Measurements from ENCODE around the gene POPDC2. TPM values are rescaled to one million over a fixed set of nuclear protein-coding genes. Genes with fewer than 3 reads are reported as not detected.

The POPDC2 gene
- polyA plus RNA-seq, 1 of the 3 experiments (the other 2 are of a cell fraction), result 19.9 TPM

DNA sequence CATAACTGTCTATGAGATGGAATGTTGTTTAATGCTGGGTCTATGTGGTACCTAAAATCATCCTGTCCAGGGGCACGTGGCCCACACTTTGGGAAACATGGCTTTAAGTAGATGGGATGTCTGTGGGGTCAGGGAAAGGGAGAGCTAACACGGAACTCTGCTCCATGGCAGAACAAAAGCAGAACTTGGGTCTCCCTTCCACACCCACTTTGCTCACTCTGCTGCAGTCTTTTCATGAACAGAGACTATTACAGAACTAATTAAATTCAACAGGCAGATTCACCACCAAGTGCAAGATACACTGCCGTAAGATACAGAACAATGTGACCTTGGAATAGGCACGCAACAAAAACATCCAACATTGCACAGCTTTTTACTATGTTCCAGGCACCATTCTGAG, 28.2 kb downstream of the POPDC2 start:
- no peaks in the 10 kb centered on the region for H4K20me1 ChIP-seq (ENCODE audit: insufficient read depth)
- no peak overlapping the region for H3K4me3 ChIP-seq (ENCODE audit: low read depth in 2 of 2, low read length in 1 of 2)
- no peaks in the 10 kb centered on the region for H3K79me2 ChIP-seq (ENCODE audit: insufficient read depth)
- no peak overlapping the region for H3K9ac ChIP-seq
- H3K9me2 ChIP-seq, result no peaks in the 10 kb centered on the region
- H3K36me3 ChIP-seq (replicated peaks in 1 of 2; ENCODE audit: control insufficient read depth in 1 of 2, insufficient read depth in 2 of 2, low read length in 1 of 2), result no peaks in the 10 kb centered on the region
- no peak overlapping the region for H2AFZ ChIP-seq (ENCODE audit: low read depth)
- ChIA-PET CTCF (no interaction called here), POLR2A (no interaction called here)
- no peak for DNase-seq
- no peaks in the 10 kb centered on the region for H3K27me3 ChIP-seq (ENCODE audit: insufficient read depth)
- TF ChIP-seq, protein P1, sequence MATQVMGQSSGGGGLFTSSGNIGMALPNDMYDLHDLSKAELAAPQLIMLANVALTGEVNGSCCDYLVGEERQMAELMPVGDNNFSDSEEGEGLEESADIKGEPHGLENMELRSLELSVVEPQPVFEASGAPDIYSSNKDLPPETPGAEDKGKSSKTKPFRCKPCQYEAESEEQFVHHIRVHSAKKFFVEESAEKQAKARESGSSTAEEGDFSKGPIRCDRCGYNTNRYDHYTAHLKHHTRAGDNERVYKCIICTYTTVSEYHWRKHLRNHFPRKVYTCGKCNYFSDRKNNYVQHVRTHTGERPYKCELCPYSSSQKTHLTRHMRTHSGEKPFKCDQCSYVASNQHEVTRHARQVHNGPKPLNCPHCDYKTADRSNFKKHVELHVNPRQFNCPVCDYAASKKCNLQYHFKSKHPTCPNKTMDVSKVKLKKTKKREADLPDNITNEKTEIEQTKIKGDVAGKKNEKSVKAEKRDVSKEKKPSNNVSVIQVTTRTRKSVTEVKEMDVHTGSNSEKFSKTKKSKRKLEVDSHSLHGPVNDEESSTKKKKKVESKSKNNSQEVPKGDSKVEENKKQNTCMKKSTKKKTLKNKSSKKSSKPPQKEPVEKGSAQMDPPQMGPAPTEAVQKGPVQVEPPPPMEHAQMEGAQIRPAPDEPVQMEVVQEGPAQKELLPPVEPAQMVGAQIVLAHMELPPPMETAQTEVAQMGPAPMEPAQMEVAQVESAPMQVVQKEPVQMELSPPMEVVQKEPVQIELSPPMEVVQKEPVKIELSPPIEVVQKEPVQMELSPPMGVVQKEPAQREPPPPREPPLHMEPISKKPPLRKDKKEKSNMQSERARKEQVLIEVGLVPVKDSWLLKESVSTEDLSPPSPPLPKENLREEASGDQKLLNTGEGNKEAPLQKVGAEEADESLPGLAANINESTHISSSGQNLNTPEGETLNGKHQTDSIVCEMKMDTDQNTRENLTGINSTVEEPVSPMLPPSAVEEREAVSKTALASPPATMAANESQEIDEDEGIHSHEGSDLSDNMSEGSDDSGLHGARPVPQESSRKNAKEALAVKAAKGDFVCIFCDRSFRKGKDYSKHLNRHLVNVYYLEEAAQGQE (IDR thresholded peaks at IDR 0.05; ENCODE audit: low read depth, low read length), result no peak
- peaks cover 6 to 27% of the 10 kb centered on the region in 2 experiments for H3K4me1 ChIP-seq (ENCODE audit: control insufficient read depth in 1 of 2, insufficient read depth in 2 of 2, low read depth in 1 of 2, low read length in 1 of 2)
- WGBS (ENCODE audit: low lambda C conversion rate), result 76% methylated on average over 4 of the region's 4 CpGs
- no peaks in the 10 kb centered on the region for H3K9me3 ChIP-seq
- peak overlapping the region in 1 of 2 experiments; percentile 51; a peak in 2 of 4 replicates for H3K27ac ChIP-seq (ENCODE audit: low read depth in 2 of 2, low read length in 1 of 2)
- no peak overlapping the region for H3K4me2 ChIP-seq
- H3F3A ChIP-seq (replicated peaks; ENCODE audit: insufficient read depth), result peaks cover 2% of the 10 kb centered on the region

DNA sequence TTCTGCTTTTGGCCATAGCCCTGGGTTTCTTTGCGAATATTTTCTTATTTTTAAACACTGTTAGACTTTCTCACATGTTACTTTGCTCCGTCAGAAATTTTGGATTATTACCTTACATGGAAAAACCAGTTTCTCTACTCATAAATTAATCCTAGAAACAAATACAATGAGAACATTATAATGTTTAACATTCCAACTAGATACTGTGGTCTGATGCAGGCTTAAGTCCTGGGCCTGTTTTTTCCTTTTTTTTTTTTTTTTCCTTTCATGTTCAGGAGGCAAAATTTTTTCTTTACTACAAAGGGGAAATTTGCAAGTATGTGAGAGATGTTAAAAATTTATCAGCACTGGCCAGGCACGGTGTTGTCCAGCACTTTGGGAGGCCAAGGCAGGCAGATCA, 28.9 kb downstream of the POPDC2 start:
- H4K20me1 ChIP-seq (ENCODE audit: insufficient read depth), result no peaks in the 10 kb centered on the region
- no peak overlapping the region for H3K9ac ChIP-seq
- H3K36me3 ChIP-seq (replicated peaks in 1 of 2; ENCODE audit: control insufficient read depth in 1 of 2, insufficient read depth in 2 of 2, low read length in 1 of 2), result no peaks in the 10 kb centered on the region
- H2AFZ ChIP-seq (ENCODE audit: low read depth), result no peak overlapping the region
- H3K79me2 ChIP-seq (ENCODE audit: insufficient read depth), result no peaks in the 10 kb centered on the region
- ChIA-PET POLR2A (no interaction called here), CTCF (no interaction called here)
- no peaks in the 10 kb centered on the region for H3K9me2 ChIP-seq
- TF ChIP-seq ELF1 (IDR thresholded peaks at IDR 0.05) (no peak), RAD21 (IDR thresholded peaks at IDR 0.05; ENCODE audit: low read length) (no peak), GABPA (IDR thresholded peaks at IDR 0.05; ENCODE audit: low read depth) (no peak), RCOR1 (IDR thresholded peaks at IDR 0.05; ENCODE audit: low read length) (no peak)
- WGBS (ENCODE audit: low lambda C conversion rate), result 76% methylated on average over 3 of the region's 3 CpGs
- no peaks in the 10 kb centered on the region for H3F3A ChIP-seq (replicated peaks; ENCODE audit: insufficient read depth)
- peaks cover 0 to 22% of the 10 kb centered on the region in 2 experiments; a peak in 3 of 4 replicates for H3K4me1 ChIP-seq (ENCODE audit: control insufficient read depth in 1 of 2, insufficient read depth in 2 of 2, low read depth in 1 of 2, low read length in 1 of 2)
- H3K4me2 ChIP-seq, result no peak overlapping the region
- no peak overlapping the region for H3K27ac ChIP-seq (ENCODE audit: low read depth in 2 of 2, low read length in 1 of 2)
- DNase-seq, result no peak
- H3K27me3 ChIP-seq (ENCODE audit: insufficient read depth), result no peaks in the 10 kb centered on the region
- no peak overlapping the region for H3K4me3 ChIP-seq (ENCODE audit: low read depth in 2 of 2, low read length in 1 of 2)
- H3K9me3 ChIP-seq, result no peaks in the 10 kb centered on the region

DNA sequence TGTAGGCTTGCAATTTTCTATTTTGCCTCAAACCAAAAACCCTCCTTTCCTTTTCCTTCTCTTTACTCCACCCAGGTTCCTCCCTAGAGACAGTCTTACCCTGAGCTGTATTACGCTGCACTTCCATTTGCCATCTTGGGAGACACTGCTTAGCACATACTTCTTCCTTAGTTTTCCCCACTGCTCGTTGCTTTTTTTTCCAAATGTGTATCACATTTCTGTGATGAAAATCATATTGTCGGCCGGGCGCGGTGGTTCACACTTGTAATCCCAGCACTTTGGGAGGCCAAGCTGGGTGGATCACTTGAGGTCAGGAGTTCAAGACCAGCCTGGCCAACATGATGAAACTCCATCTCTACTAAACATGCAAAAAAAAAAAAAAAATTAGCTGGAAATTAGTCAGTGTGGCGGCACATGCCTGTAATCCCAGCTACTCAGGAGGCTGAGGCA, 29.5 kb downstream of the POPDC2 start:
- no peaks in the 10 kb centered on the region for H3K9me2 ChIP-seq
- CTCF ChIA-PET, result interaction anchor here (0.6 kb wide), 1 partner anchor 9 kb away, joined by 3 read pairs; no protein-coding TSS in a partner anchor

More for the DNA sequence above, 29.5 kb downstream of the POPDC2 start:
- Histone ChIP-seq H3K36me3 (replicated peaks in 1 of 2; ENCODE audit: control insufficient read depth in 1 of 2, insufficient read depth in 2 of 2, low read length in 1 of 2) (no peaks in the 10 kb centered on the region), H3K79me2 (ENCODE audit: insufficient read depth) (no peaks in the 10 kb centered on the region), H3K27me3 (ENCODE audit: insufficient read depth) (no peaks in the 10 kb centered on the region), H3K27ac (ENCODE audit: low read depth in 2 of 2, low read length in 1 of 2) (no peak overlapping the region), H3F3A (replicated peaks; ENCODE audit: insufficient read depth) (no peaks in the 10 kb centered on the region), H2AFZ (ENCODE audit: low read depth) (0 out of 2 replicates have a peak overlapping the region, but pooled peaks have one; percentile 24), H3K4me3 (ENCODE audit: low read depth in 2 of 2, low read length in 1 of 2) (no peak overlapping the region), H3K9ac (no peak overlapping the region), H3K4me1 (ENCODE audit: control insufficient read depth in 1 of 2, insufficient read depth in 2 of 2, low read depth in 1 of 2, low read length in 1 of 2) (peaks cover 2 to 19% of the 10 kb centered on the region in 2 experiments; a peak in 3 of 4 replicates), H3K9me3 (no peaks in the 10 kb centered on the region), H4K20me1 (ENCODE audit: insufficient read depth) (no peaks in the 10 kb centered on the region), H3K4me2 (no peak overlapping the region)
- WGBS (ENCODE audit: low lambda C conversion rate), result 95% methylated on average over 7 of the region's 7 CpGs
- POLR2A ChIA-PET, result no interaction called here
- no peak for DNase-seq
- TF ChIP-seq, protein P2, sequence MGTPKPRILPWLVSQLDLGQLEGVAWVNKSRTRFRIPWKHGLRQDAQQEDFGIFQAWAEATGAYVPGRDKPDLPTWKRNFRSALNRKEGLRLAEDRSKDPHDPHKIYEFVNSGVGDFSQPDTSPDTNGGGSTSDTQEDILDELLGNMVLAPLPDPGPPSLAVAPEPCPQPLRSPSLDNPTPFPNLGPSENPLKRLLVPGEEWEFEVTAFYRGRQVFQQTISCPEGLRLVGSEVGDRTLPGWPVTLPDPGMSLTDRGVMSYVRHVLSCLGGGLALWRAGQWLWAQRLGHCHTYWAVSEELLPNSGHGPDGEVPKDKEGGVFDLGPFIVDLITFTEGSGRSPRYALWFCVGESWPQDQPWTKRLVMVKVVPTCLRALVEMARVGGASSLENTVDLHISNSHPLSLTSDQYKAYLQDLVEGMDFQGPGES (IDR thresholded peaks at IDR 0.05; ENCODE audit: low read depth, low read length), result no peak
- TF ChIP-seq NFIC (IDR thresholded peaks at IDR 0.05; ENCODE audit: borderline replicate concordance) (no peak), MXI1 (IDR thresholded peaks at IDR 0.05; ENCODE audit: low read depth, low read length) (no peak), YY1 (IDR thresholded peaks at IDR 0.05; ENCODE audit: low read depth) (no peak), ELF1 (IDR thresholded peaks at IDR 0.05) (no peak), SMC3 (IDR thresholded peaks at IDR 0.05; ENCODE audit: low read depth, low read length) (no peak)
